IMR-90 (cell line): ENCODE data around the gene MOV10L1. TPM values are rescaled to one million over a fixed set of nuclear protein-coding genes. Genes with fewer than 3 reads are reported as not detected.

Experiments
- ATAC-seq: fragments of 200-7000 bp; cut with Tn5 transposase; 2 replicates; pipeline ENCODE4 v1.9.1; 2020; ENCODE audit warnings: low read depth, mild to moderate bottlenecking, moderate library complexity
- BruUV-seq: library from RNA; stranded (reverse); fragments of 400-500 nt; replicated peaks from 2 replicates; lab custom pipeline; 2021; lab: Mats Ljungman, UMichigan
- CTCF ChIA-PET: fragments of 300-600 bp; formaldehyde crosslinking; extraction: SDS; loops from one replicate; lab custom pipeline; 2021; ENCODE audit warnings: antibody characterized with exemption; lab: Yijun Ruan, JAX
- POLR2A ChIA-PET: fragments of 300-600 bp; sonication (Branson Sonifier 250); formaldehyde crosslinking; loops from one replicate; lab custom pipeline; 2022; ENCODE audit warnings: antibody characterized with exemption; ENCODE audit not compliant: unreplicated experiment; lab: Charles Lee
- DNase-seq: peaks from one replicate; pipeline ENCODE4 v3.0.0; 2013
- H2AFZ ChIP-seq: replicated peaks from 2 replicates; pipeline ENCODE3; 2013; ENCODE audit warnings: low read length, mild to moderate bottlenecking; ENCODE audit not compliant: poor library complexity
- H2AK5ac ChIP-seq: 2 replicates; pipeline ENCODE4 v1.6.1; 2013; ENCODE audit warnings: low read depth, low read length, inconsistent platforms
- H2AK9ac ChIP-seq: replicated peaks from 2 replicates; pipeline ENCODE3; 2013; ENCODE audit warnings: mild to moderate bottlenecking, low read depth, low read length, moderate library complexity; ENCODE audit not compliant: poor library complexity
- H2BK120ac ChIP-seq: 2 replicates; pipeline ENCODE4 v1.6.1; 2013; ENCODE audit warnings: low read depth, low read length, inconsistent platforms
- H2BK15ac ChIP-seq: 3 replicates; pipeline ENCODE4 v1.6.1; 2013; ENCODE audit warnings: low read depth, low read length, inconsistent platforms
- H2BK20ac ChIP-seq: 2 replicates; pipeline ENCODE4 v1.6.1; 2013; ENCODE audit warnings: low read depth, mild to moderate bottlenecking, inconsistent platforms, low read length, moderate library complexity
- H2BK5ac ChIP-seq: 2 replicates; pipeline ENCODE4 v1.6.1; 2013; ENCODE audit warnings: mild to moderate bottlenecking, low read depth, low read length, inconsistent platforms; ENCODE audit not compliant: poor library complexity, severe bottlenecking
- H3K14ac ChIP-seq: replicated peaks from 2 replicates; pipeline ENCODE4 v1.6.1; 2013; ENCODE audit warnings: low read depth, low read length, inconsistent platforms
- H3K18ac ChIP-seq: 2 replicates; pipeline ENCODE4 v1.6.1; 2013; ENCODE audit warnings: low read depth, low read length, control low read depth
- H3K23ac ChIP-seq: 2 replicates; pipeline ENCODE4 v1.6.1; 2013; ENCODE audit warnings: low read depth, low read length, inconsistent platforms
- H3K27ac ChIP-seq: 2 replicates; pipeline ENCODE4 v1.5.1; 2013; ENCODE audit warnings: mild to moderate bottlenecking, control low read depth, low read length; ENCODE audit not compliant: insufficient read depth
- H3K27me3 ChIP-seq: 2 replicates; pipeline ENCODE4 v1.6.1; 2013; ENCODE audit warnings: low read length; ENCODE audit not compliant: control insufficient read depth, insufficient read depth
- H3K36me3 ChIP-seq: 2 replicates; pipeline ENCODE4 v1.6.1; 2013; ENCODE audit warnings: low read length, mixed read lengths; ENCODE audit not compliant: control insufficient read depth, insufficient read depth
- H3K4ac ChIP-seq: 2 replicates; pipeline ENCODE4 v1.6.1; 2013; ENCODE audit warnings: low read depth, low read length, inconsistent platforms
- H3K4me1 ChIP-seq: 2 replicates; pipeline ENCODE4 v1.6.1; 2013; ENCODE audit warnings: low read length, mixed read lengths; ENCODE audit not compliant: control insufficient read depth, insufficient read depth
- H3K4me2 ChIP-seq: 2 replicates; pipeline ENCODE4 v1.6.1; 2013; ENCODE audit warnings: low read depth, mild to moderate bottlenecking, control low read depth, low read length, moderate library complexity
- H3K4me3 ChIP-seq: 2 replicates; pipeline ENCODE4 v1.5.1; 2013; ENCODE audit warnings: low read depth, mild to moderate bottlenecking, control low read depth, low read length, moderate library complexity; ENCODE audit not compliant: insufficient read depth
- H3K56ac ChIP-seq: 2 replicates; pipeline ENCODE4 v1.6.1; 2013; ENCODE audit warnings: low read length, inconsistent platforms; ENCODE audit not compliant: insufficient read depth; ENCODE audit errors: extremely low read depth
- H3K79me1 ChIP-seq, 2 experiments: 2 replicates each; pipeline ENCODE4 v1.6.1; 2013; ENCODE audit warnings: low read length in 2 of 2, inconsistent platforms in 1 of 2, low read depth in 1 of 2
- H3K9ac ChIP-seq: 2 replicates; pipeline ENCODE4 v1.6.1; 2013; ENCODE audit warnings: low read depth, low read length, control low read depth
- H3K9me1 ChIP-seq: 2 replicates; pipeline ENCODE4 v1.6.1; 2013; ENCODE audit warnings: low read length, inconsistent platforms; ENCODE audit not compliant: insufficient read depth
- H3K9me3 ChIP-seq: 2 replicates; pipeline ENCODE4 v1.6.1; 2013; ENCODE audit warnings: low read length; ENCODE audit not compliant: control insufficient read depth, insufficient read depth
- H4K20me1 ChIP-seq: 2 replicates; pipeline ENCODE4 v1.6.1; 2013; ENCODE audit warnings: low read length, inconsistent platforms; ENCODE audit not compliant: insufficient read depth
- H4K5ac ChIP-seq: 2 replicates; pipeline ENCODE4 v1.6.1; 2013; ENCODE audit warnings: mild to moderate bottlenecking, low read depth, low read length, control low read depth
- H4K8ac ChIP-seq, 2 experiments: 2 replicates each; pipeline ENCODE4 v1.6.1; 2013; ENCODE audit warnings: low read depth in 2 of 2, low read length in 2 of 2, control low read depth in 1 of 2, inconsistent platforms in 1 of 2
- H4K91ac ChIP-seq: 2 replicates; pipeline ENCODE4 v1.6.1; 2013; ENCODE audit warnings: low read depth, low read length, inconsistent platforms; ENCODE audit not compliant: insufficient read depth
- BHLHE40 ChIP-seq: fragments of 150-350 bp; IDR thresholded peaks from 2 replicates; pipeline ENCODE4 v1.6.1; 2016; ENCODE audit warnings: mild to moderate bottlenecking, low read depth, low read length
- CHD1 ChIP-seq: IDR thresholded peaks from 2 replicates; pipeline ENCODE4 v1.6.1; 2012; ENCODE audit warnings: low read depth, low read length, improper control_type of control experiment
- FOS ChIP-seq: fragments of 150-350 bp; IDR thresholded peaks from 2 replicates; pipeline ENCODE4 v1.6.1; 2016; ENCODE audit warnings: low read depth, low read length
- POLR2A ChIP-seq: IDR thresholded peaks from 2 replicates; pipeline ENCODE4 v1.6.1; 2012; ENCODE audit warnings: mild to moderate bottlenecking, low read depth, low read length
- RCOR1 ChIP-seq: IDR thresholded peaks from 2 replicates; pipeline ENCODE4 v1.6.1; 2012; ENCODE audit warnings: mild to moderate bottlenecking, low read length, improper control_type of control experiment; ENCODE audit not compliant: insufficient replicate concordance
- RFX5 ChIP-seq: IDR thresholded peaks from 2 replicates; pipeline ENCODE4 v1.8.0; 2012; ENCODE audit warnings: low read depth, mild to moderate bottlenecking, low read length, moderate library complexity
- SMC3 ChIP-seq: fragments of 150-350 bp; IDR thresholded peaks from 2 replicates; pipeline ENCODE4 v1.6.1; 2016; ENCODE audit warnings: low read depth, mild to moderate bottlenecking, antibody characterized with exemption, low read length, moderate library complexity
- WGBS, 2 experiments: methylation state at CpG; one replicate each; pipeline versions ENCODE4 v1.1.5 to v1.1.7; 2013; ENCODE audit warnings: missing lambda C conversion rate in 2 of 2; ENCODE audit not compliant: insufficient read length in 1 of 2; ENCODE audit errors: extremely low coverage in 2 of 2; 5-methylcytosine and 5-hydroxymethylcytosine counted together
- dilution Hi-C: fragments of 300-500 bp; cut with HindIII; formaldehyde crosslinking; loops from one replicate; pipeline ENCODE4 v1.14.3; 2018; ENCODE audit warnings: low sequenced_read_pairs; ENCODE audit not compliant: unreplicated experiment
- in situ Hi-C: fragments of 300-500 bp; cut with MboI; formaldehyde crosslinking; loops from 3 replicates; pipeline ENCODE4 v1.14.3; 2019; ENCODE audit warnings: low sequenced_read_pairs, inconsistent platforms, mixed read lengths
- intact Hi-C: fragments of 100-400 bp; cut with micrococcal nuclease; formaldehyde crosslinking; loops from 2 replicates; pipeline ENCODE4 v1.10.0; 2022
- polyA plus RNA-seq, 3 experiments: library from polyadenylated mRNA; depleted of rRNA; stranded (reverse); fragments of >200 nt; gene quantifications; 2 replicates each; pipeline ENCODE4 v1.2.3, GENCODE V29; 2012; ENCODE audit warnings: low replicate concordance in 1 of 3
- total RNA-seq: library from RNA; depleted of rRNA; stranded (reverse); fragments of >200 nt; gene quantifications from 2 replicates; pipeline ENCODE4 v1.2.3, GENCODE V29; 2012

The MOV10L1 gene
- total and polyA plus RNA-seq, 2 of the 4 experiments (the other 2 are of a cell fraction) = 0.72 to 1.4 TPM

DNA sequence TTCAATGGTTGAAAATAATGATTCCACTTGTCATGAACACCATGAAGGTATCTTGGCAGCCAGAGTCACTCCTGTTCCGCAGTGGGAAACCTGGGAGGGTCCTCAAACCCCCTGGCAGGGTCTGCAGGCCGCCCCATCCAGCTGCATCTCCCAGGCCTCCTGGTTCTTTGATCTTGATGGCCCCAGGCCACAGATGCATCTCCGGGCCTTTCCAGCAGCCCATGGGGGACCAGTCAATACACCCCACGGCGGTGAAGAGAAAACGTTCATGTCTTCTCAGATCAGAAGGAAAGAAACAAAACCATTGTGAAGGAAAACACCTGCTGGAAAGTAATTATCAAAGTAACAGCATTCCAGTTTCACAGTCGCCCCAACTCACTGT lies 29.9 kb upstream of the MOV10L1 start:
- no peak overlapping the region for H2BK5ac ChIP-seq
- H3K23ac ChIP-seq = no peak overlapping the region
- H2BK15ac ChIP-seq = no peak overlapping the region
- no peak overlapping the region; the same call in 1 of the 2 replicates for H4K5ac ChIP-seq
- no peak overlapping the region for H3K18ac ChIP-seq
- no peaks in the 10 kb centered on the region for H3K79me1 ChIP-seq
- no peaks in the 10 kb centered on the region for H3K9me1 ChIP-seq
- H3K27me3 ChIP-seq = peaks cover 46% of the 10 kb centered on the region
- H2AK5ac ChIP-seq = no peak overlapping the region
- H2BK20ac ChIP-seq = no peak overlapping the region
- no peak overlapping the region for H3K4me2 ChIP-seq
- H3K56ac ChIP-seq = no peak overlapping the region
- DNase-seq = no peak
- no peak overlapping the region for H2BK120ac ChIP-seq
- in situ Hi-C loops (no loop called here), dilution Hi-C loops (no loop called here), intact Hi-C loops (no loop called here)
- no peak overlapping the region for H2AFZ ChIP-seq
- ChIA-PET POLR2A (no interaction called here), CTCF (no interaction called here)
- no peak overlapping the region for H3K4ac ChIP-seq
- H2AK9ac ChIP-seq = no peak overlapping the region
- no peaks in the 10 kb centered on the region for H4K20me1 ChIP-seq
- no peaks in the 10 kb centered on the region for H3K9me3 ChIP-seq
- H3K4me1 ChIP-seq = peaks cover 6% of the 10 kb centered on the region; the same call in 1 of the 2 replicates
- BruUV-seq = no TSS peak
- H3K9ac ChIP-seq = no peak overlapping the region
- no peaks in the 10 kb centered on the region for H3K36me3 ChIP-seq
- H4K91ac ChIP-seq = no peak overlapping the region
- H3K14ac ChIP-seq = no peak overlapping the region
- H3K4me3 ChIP-seq = no peak overlapping the region
- ATAC-seq = no peak
- H4K8ac ChIP-seq = no peak overlapping the region
- H3K27ac ChIP-seq = no peak overlapping the region
- 65% methylated on average over 2 of the region's 7 CpGs; no CpG with 5 or more reads in 1 of the 2 experiments for whole genome bisulfite sequencing, 2 experiments
- no peak for TF ChIP-seq FOS
- no peak for TF ChIP-seq BHLHE40
- TF ChIP-seq SMC3 = no peak
- TF ChIP-seq RCOR1 = no peak
- TF ChIP-seq POLR2A = no peak
- TF ChIP-seq CHD1 = no peak
- no peak for TF ChIP-seq RFX5
